Subcutaneous preadipocyte (primary cell): ENCODE measurements around the gene TTLL12. TPM values are rescaled to one million over a fixed set of nuclear protein-coding genes. Genes with fewer than 3 reads are reported as not detected.

Experiments used
- total RNA-seq: library from RNA; depleted of rRNA; stranded (reverse); fragments of >200 nt; gene quantifications from 2 replicates; pipeline ENCODE4 v1.2.3, GENCODE V29; 2012

The TTLL12 gene
- 60.3 and 80.7 TPM in 2 replicates for total RNA-seq

GRCh38 chr22:43186272-43187170 is at the start of gene TTLL12:
Gene TTLL12 (minus strand): TSS chr22:43187134. CDS start chr22:43187069, 65 bp downstream.

GRCh38 chr22:43151251-43152002 is 35.5 kb downstream of the TTLL12 start, which contains the start of gene TSPO:
Gene TSPO (plus strand): TSS chr22:43151559. CDS start chr22:43159239, 7,680 bp downstream.

GRCh38 chr22:43142880-43143562 is 43.9 kb downstream of the TTLL12 start, which contains the start of gene MCAT:
Gene MCAT (minus strand): TSS chr22:43143398. CDS start chr22:43143348, 50 bp downstream.

Other genes with a start within 250 kb of the TTLL12 start
- gene PACSIN2, start 172.0 kb downstream of the TTLL12 start, total RNA-seq = 29.0 and 33.8 TPM in 2 replicates
- 6.1 and 9.9 TPM in 2 replicates for gene TTLL1, start 97.7 kb downstream of the TTLL12 start, total RNA-seq
- gene BIK, start 76.4 kb downstream of the TTLL12 start, total RNA-seq = under 0.01 TPM in 1 of 2 replicates, not detected in the other
- 19.5 and 20.5 TPM in 2 replicates for gene MCAT, start 43.7 kb downstream of the TTLL12 start, total RNA-seq
- 210 and 272 TPM in 2 replicates for gene TSPO, start 35.6 kb downstream of the TTLL12 start, total RNA-seq
- gene SCUBE1, start 156.2 kb upstream of the TTLL12 start, total RNA-seq = not detected in 2 replicates
- gene MPPED1, start 224.9 kb upstream of the TTLL12 start, total RNA-seq = not detected in 2 replicates